Kasumi-1 (cell line): ENCODE measurements around the gene IL13RA1.
"Not testable (repeated sequence)": the region's sequence is repeated elsewhere in the genome, so short reads cannot be mapped to it uniquely, and the experiment has no call there.

Source experiments
- DNase-seq, 2 experiments: peaks; one replicate each; lab custom pipeline; 2025; lab: John Stamatoyannopoulos, UW

IL13RA1 gene

GRCh38 chrX:118729042-118729652 is 1.7 kb downstream of the IL13RA1 start:
- no peak for DNase-seq

- DNase-seq: no peak
These were observed 3.3 kb downstream of the IL13RA1 start for GRCh38 chrX:118730500-118731247.

- not testable (repeated sequence) for DNase-seq
These were observed 5.1 kb downstream of the IL13RA1 start for GRCh38 chrX:118732551-118732950.

- DNase-seq: no peak
These were observed 7.5 kb downstream of the IL13RA1 start for GRCh38 chrX:118734909-118735308.

GRCh38 chrX:118736394-118737010 is 9.1 kb downstream of the IL13RA1 start:
- no peak for DNase-seq

GRCh38 chrX:118739577-118739976 is 12.2 kb downstream of the IL13RA1 start:
- no peak for DNase-seq

- no peak for DNase-seq
These were observed 13.0 kb downstream of the IL13RA1 start for GRCh38 chrX:118740276-118740889.

GRCh38 chrX:118742176-118742575 is 14.8 kb downstream of the IL13RA1 start:
- DNase-seq: no peak

- no peak for DNase-seq
These were observed 18.2 kb downstream of the IL13RA1 start for GRCh38 chrX:118745570-118745969.

- DNase-seq: peak; percentile 38 to 60
These were observed 24.8 kb downstream of the IL13RA1 start for GRCh38 chrX:118751950-118752783.

- DNase-seq: no peak
These were observed 28.2 kb downstream of the IL13RA1 start for GRCh38 chrX:118755633-118756032.

- DNase-seq: peak; percentile 6 to 21
These were observed 28.7 kb downstream of the IL13RA1 start for GRCh38 chrX:118756101-118756500.

GRCh38 chrX:118758511-118758910 is 31.1 kb downstream of the IL13RA1 start:
- no peak for DNase-seq

- DNase-seq: no peak
These were observed 32.6 kb downstream of the IL13RA1 start for GRCh38 chrX:118760025-118760424.

- DNase-seq: no peak
These were observed 34.7 kb downstream of the IL13RA1 start for GRCh38 chrX:118761939-118762707.

GRCh38 chrX:118763489-118763888 is 36.1 kb downstream of the IL13RA1 start:
- DNase-seq: no peak

- no peak for DNase-seq
These were observed 36.7 kb downstream of the IL13RA1 start for GRCh38 chrX:118764122-118764521.

- DNase-seq: no peak
These were observed 42.8 kb downstream of the IL13RA1 start for GRCh38 chrX:118770133-118770760.

- DNase-seq: no peak
These were observed 44.6 kb downstream of the IL13RA1 start for GRCh38 chrX:118772051-118772450.

GRCh38 chrX:118773782-118774181 is 46.4 kb downstream of the IL13RA1 start:
- no peak for DNase-seq

GRCh38 chrX:118779581-118779980 is 52.2 kb downstream of the IL13RA1 start:
- no peak for DNase-seq
